ENCODE results near the gene CMIP. TPM values are rescaled to one million over a fixed set of nuclear protein-coding genes. Genes with fewer than 3 reads are reported as not detected.

The CMIP gene
- total RNA-seq, 3 donors from 2014 or later, result 14.9 to 23.9 (median 17.6) TPM

GRCh38 chr16:81675662-81676061 lies 231.1 kb downstream of the CMIP start:
- H3K27ac ChIP-seq, result no peak overlapping the region
- no peak for DNase-seq (ENCODE audit: low spot score in 2 of 2)
- H3K4me1 ChIP-seq, result no peaks in the 10 kb centered on the region
- no peak overlapping the region for H3K4me3 ChIP-seq
- no peaks in the 10 kb centered on the region for H3K27me3 ChIP-seq
- intact Hi-C loops (cut with DNase I; ENCODE audit: low total_unique reads), result no loop called here
- H3K9me3 ChIP-seq, result no peaks in the 10 kb centered on the region
- no peak for TF ChIP-seq POLR2A (IDR thresholded peaks at IDR 0.05)
- no peak for TF ChIP-seq POLR2AphosphoS5 (IDR thresholded peaks at IDR 0.05)
- TF ChIP-seq CTCF (IDR thresholded peaks at IDR 0.05), result no peak
- H3K36me3 ChIP-seq, result no peaks in the 10 kb centered on the region

DNA sequence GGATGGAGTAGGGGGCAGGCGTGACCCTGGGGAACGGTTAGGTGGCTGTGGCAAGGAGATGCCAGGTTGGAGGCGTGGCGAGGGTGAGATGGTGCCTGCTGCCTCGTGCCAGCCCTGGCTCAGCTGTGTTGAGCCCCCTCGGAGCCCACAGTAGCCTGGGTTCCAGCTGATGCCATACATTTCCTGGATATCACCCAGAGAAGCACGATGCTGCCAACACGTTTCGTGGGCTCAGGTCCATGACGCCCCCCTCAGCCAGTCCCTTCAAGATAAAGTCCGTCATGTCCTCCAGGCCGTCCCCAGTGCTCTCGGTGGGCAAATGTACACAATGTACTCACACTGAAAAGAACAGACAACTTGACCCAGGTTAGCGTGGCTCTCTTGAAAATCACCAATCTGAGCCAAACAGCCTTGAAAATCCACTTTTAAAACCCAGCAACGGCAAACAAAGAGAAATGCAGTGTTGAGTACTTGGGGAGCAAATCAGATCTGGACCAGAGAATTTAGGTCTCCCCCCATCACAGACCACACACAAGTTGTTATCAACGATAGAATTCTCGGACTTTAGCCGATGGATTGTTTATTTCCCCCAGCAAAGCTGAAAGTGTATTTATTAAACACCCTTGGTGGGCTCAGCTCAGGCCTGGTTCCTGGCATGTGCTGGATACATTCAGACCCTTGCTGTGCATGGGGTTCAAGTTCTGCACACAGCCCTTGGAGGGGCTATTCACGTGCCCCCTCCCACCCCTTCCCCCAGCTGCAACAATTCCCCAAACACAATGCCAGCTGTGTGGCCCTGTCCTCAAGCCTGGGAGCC lies 231.7 kb downstream of the CMIP start:
- no peaks in the 10 kb centered on the region for H3K36me3 ChIP-seq
- H3K27me3 ChIP-seq, result no peaks in the 10 kb centered on the region
- TF ChIP-seq POLR2AphosphoS5 (IDR thresholded peaks at IDR 0.05) (no peak), CTCF (IDR thresholded peaks at IDR 0.05) (no peak), POLR2A (IDR thresholded peaks at IDR 0.05) (no peak)
- intact Hi-C loops (cut with DNase I; ENCODE audit: low total_unique reads), result no loop called here
- H3K4me1 ChIP-seq, result no peaks in the 10 kb centered on the region
- no peaks in the 10 kb centered on the region for H3K9me3 ChIP-seq
- no peak overlapping the region for H3K27ac ChIP-seq
- no peak for DNase-seq (ENCODE audit: low spot score in 2 of 2)
- H3K4me3 ChIP-seq, result no peak overlapping the region

- no peak for DNase-seq (ENCODE audit: low spot score in 2 of 2)
- no peak overlapping the region for H3K4me3 ChIP-seq
- H3K27me3 ChIP-seq, result no peaks in the 10 kb centered on the region
- intact Hi-C loops (cut with DNase I; ENCODE audit: low total_unique reads), result loop anchor here (1.0 kb wide), 1 partner anchor 23 kb away; no protein-coding TSS in a partner anchor
- no peaks in the 10 kb centered on the region for H3K36me3 ChIP-seq
- H3K27ac ChIP-seq, result no peak overlapping the region
- H3K9me3 ChIP-seq, result no peaks in the 10 kb centered on the region
- H3K4me1 ChIP-seq, result no peaks in the 10 kb centered on the region
- no peak for TF ChIP-seq POLR2AphosphoS5 (IDR thresholded peaks at IDR 0.05)
- no peak for TF ChIP-seq CTCF (IDR thresholded peaks at IDR 0.05)
- TF ChIP-seq POLR2A (IDR thresholded peaks at IDR 0.05), result no peak
Measured at GRCh38 chr16:81676883-81677737, 232.5 kb downstream of the CMIP start.

DNA sequence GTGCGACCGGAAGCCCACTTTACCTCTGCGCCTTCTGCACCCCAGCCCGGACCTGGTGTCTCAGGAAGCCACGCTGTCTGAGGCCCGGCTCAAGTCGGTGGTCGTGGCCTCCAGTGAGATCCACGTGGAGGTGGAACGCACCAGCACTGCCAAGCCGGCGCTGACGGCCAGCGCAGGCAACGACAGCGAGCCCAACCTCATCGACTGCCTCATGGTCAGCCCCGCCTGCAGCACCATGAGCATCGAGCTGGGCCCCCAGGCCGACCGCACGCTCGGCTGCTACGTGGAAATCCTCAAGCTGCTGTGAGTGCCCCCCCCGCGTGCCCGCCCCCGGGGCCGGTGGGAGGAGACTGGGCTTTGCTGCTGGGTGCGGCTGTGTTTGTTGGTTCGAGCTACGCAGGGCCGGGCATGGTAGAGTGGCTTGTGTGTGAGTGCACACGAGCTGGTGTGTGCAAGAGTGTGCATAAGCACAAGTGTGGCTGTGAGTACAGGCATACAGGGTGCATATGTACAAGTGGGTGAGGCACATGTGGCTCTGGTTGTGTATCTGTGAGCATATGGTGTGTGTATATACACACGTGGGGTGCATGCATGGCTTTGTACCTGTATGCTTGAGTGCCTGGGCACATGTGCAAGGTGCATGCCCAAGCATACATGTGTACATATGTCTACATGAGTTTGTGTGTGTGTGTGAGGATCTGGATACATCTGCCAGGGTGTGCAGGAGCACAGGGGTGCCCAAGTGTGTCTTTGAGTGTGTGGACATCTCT lies 233.9 kb downstream of the CMIP start:
- no peaks in the 10 kb centered on the region for H3K4me1 ChIP-seq
- H3K27ac ChIP-seq, result no peak overlapping the region
- H3K4me3 ChIP-seq, result no peak overlapping the region
- DNase-seq (ENCODE audit: low spot score in 2 of 2), result no peak
- intact Hi-C loops (cut with DNase I; ENCODE audit: low total_unique reads), result no loop called here
- no peaks in the 10 kb centered on the region for H3K36me3 ChIP-seq
- no peaks in the 10 kb centered on the region for H3K9me3 ChIP-seq
- H3K27me3 ChIP-seq, result no peaks in the 10 kb centered on the region
- no peak for TF ChIP-seq CTCF (IDR thresholded peaks at IDR 0.05)
- TF ChIP-seq POLR2AphosphoS5 (IDR thresholded peaks at IDR 0.05), result no peak
- no peak for TF ChIP-seq POLR2A (IDR thresholded peaks at IDR 0.05)
